ENCODE measurements around the gene ANKS1B. TPM values are rescaled to one million over a fixed set of nuclear protein-coding genes. Genes with fewer than 3 reads are reported as not detected.

Gene ANKS1B
- total RNA-seq, 4 donors from 2014 or later = 14.0 to 38.4 (median 28.6) TPM

DNA sequence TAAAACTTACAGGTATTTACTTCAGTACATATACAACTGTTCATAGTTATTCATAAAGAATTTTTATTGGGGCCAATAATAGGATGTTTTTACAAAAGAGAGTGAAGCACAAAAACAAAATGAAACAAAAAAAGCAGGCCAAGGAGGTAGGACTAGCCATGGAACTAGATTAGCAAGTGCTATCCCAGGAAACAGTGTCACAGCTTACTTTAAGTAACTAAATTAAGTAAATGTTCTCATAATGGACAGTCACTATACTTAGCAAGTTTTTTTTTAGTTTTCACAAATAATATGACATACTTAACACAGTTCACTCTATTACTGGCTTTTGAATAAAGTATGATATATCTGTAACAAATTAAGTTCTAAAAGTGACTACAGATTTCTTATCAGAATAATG, 213.1 kb downstream of the ANKS1B start:
- TF ChIP-seq POLR2A (IDR thresholded peaks at IDR 0.05) (no peak), EP300 (IDR thresholded peaks at IDR 0.05) (no peak)
- TF ChIP-seq, protein P1, sequence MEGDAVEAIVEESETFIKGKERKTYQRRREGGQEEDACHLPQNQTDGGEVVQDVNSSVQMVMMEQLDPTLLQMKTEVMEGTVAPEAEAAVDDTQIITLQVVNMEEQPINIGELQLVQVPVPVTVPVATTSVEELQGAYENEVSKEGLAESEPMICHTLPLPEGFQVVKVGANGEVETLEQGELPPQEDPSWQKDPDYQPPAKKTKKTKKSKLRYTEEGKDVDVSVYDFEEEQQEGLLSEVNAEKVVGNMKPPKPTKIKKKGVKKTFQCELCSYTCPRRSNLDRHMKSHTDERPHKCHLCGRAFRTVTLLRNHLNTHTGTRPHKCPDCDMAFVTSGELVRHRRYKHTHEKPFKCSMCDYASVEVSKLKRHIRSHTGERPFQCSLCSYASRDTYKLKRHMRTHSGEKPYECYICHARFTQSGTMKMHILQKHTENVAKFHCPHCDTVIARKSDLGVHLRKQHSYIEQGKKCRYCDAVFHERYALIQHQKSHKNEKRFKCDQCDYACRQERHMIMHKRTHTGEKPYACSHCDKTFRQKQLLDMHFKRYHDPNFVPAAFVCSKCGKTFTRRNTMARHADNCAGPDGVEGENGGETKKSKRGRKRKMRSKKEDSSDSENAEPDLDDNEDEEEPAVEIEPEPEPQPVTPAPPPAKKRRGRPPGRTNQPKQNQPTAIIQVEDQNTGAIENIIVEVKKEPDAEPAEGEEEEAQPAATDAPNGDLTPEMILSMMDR (IDR thresholded peaks at IDR 0.05) = no peak
- no peak for DNase-seq (ENCODE audit: low spot score in 2 of 2)
- H3K4me1 ChIP-seq = peaks cover 0 to 20% (median 0%) of the 10 kb centered on the region in 4 donors
- no peak overlapping the region for H3K27ac ChIP-seq
- H3K9me3 ChIP-seq = no peaks in the 10 kb centered on the region
- no peak overlapping the region for H3K4me3 ChIP-seq
- peaks cover 0 to 12% (median 0%) of the 10 kb centered on the region in 3 donors for H3K36me3 ChIP-seq
- no peaks in the 10 kb centered on the region for H3K27me3 ChIP-seq

DNA sequence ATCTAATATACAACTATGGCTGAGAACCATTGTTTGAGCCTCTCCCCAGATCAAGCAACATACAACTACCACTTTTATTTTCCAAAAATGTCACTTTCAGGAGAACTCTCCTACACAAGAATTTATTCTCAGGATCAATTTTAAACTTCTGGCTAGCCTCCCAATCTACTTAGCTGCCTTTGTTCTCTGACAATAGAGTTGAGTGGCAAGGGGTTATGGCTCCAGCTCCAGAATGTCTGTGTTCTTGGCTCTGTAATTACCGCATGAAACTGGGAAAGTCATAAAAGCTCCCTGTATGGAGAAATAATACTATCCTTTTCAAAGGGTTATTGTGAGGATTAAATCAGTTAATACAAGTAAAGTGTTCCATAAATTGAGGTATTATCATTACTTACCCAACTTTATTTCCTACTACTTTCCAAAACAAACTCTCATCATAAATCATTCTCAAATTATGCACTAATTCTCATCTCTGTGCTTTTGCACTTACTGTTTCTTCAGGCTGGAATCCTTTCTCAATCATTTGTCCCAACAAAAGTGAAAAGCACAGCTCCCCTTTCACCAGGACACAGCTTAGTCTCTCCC, 215.2 kb downstream of the ANKS1B start:
- no peaks in the 10 kb centered on the region for H3K9me3 ChIP-seq
- 36 to 46% methylated on average over 1 of the region's 1 CpG for WGBS, 2 donors
- no peak overlapping the region for H3K27ac ChIP-seq
- H3K4me1 ChIP-seq = peaks cover 0 to 20% (median 0%) of the 10 kb centered on the region in 4 donors
- TF ChIP-seq, protein P1 (IDR thresholded peaks at IDR 0.05) = no peak
- no peak for TF ChIP-seq POLR2A (IDR thresholded peaks at IDR 0.05)
- no peak for TF ChIP-seq EP300 (IDR thresholded peaks at IDR 0.05)
- H3K36me3 ChIP-seq = peaks cover 0 to 9% (median 0%) of the 10 kb centered on the region in 3 donors
- no peaks in the 10 kb centered on the region for H3K27me3 ChIP-seq
- DNase-seq (ENCODE audit: low spot score in 2 of 2) = no peak
- H3K4me3 ChIP-seq = no peak overlapping the region

DNA sequence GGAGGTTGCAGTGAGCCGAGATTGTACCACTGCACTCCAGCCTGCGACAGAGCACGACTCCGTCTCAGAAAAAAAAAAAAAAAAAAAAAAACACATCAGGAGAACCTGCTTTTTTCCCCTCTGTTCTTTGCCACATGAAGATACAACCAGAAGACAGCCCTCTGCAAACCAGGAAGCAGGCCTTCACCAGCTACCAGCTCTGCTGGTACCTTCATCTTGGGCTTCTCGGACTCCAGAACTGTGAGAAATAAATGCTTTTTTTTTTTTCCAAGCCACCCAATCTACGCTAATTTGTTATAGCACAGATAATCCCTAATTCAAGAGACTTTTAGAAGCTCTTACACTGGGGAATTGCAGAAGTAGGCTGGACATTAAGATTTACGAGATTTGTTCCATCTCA, 216.0 kb downstream of the ANKS1B start:
- TF ChIP-seq EP300 (IDR thresholded peaks at IDR 0.05) (no peak), POLR2A (IDR thresholded peaks at IDR 0.05) (no peak)
- TF ChIP-seq, protein P1 (IDR thresholded peaks at IDR 0.05) = no peak
- Histone ChIP-seq H3K9me3 (no peaks in the 10 kb centered on the region), H3K36me3 (peaks cover 0 to 2% (median 0%) of the 10 kb centered on the region in 3 donors), H3K4me1 (peaks cover 0 to 20% (median 0%) of the 10 kb centered on the region in 4 donors), H3K27ac (no peak overlapping the region), H3K4me3 (no peak overlapping the region), H3K27me3 (no peaks in the 10 kb centered on the region)
- DNase-seq (ENCODE audit: low spot score in 2 of 2) = no peak
- WGBS, 2 donors = 86 to 88% methylated on average over 7 of the region's 7 CpGs

DNA sequence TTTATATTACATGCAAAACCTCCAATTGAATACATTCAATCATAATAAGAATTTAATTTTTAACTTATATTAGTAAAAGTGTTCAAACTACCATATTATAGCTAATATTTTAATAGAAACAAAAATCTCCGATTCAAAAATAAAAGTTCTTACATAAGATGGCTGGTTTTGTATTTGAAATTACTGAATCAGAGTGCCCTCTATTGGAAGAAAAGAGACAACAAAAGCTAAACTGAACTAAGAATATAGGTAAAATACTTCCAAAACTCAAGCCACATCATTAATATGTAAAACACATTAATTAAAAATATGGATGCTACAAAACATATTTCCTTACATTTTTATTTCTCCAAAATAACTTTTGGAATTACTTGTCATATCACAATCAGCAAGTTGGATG, 216.9 kb downstream of the ANKS1B start:
- 6 to 8% methylated on average over 1 of the region's 1 CpG for WGBS, 2 donors
- H3K36me3 ChIP-seq = no peaks in the 10 kb centered on the region
- H3K4me3 ChIP-seq = peak overlapping the region in 1 of 4 donors; percentile 20
- TF ChIP-seq, protein P1 (IDR thresholded peaks at IDR 0.05) = peak in 3 of 5 experiments; percentile 24 to 48 (median 27)
- TF ChIP-seq EP300 (IDR thresholded peaks at IDR 0.05) = no peak
- TF ChIP-seq POLR2A (IDR thresholded peaks at IDR 0.05) = no peak
- no peaks in the 10 kb centered on the region for H3K9me3 ChIP-seq
- DNase-seq (ENCODE audit: low spot score in 2 of 2) = no peak
- H3K4me1 ChIP-seq = peaks cover 0 to 20% (median 0%) of the 10 kb centered on the region in 4 donors
- H3K27ac ChIP-seq = no peak overlapping the region
- H3K27me3 ChIP-seq = no peaks in the 10 kb centered on the region

DNA sequence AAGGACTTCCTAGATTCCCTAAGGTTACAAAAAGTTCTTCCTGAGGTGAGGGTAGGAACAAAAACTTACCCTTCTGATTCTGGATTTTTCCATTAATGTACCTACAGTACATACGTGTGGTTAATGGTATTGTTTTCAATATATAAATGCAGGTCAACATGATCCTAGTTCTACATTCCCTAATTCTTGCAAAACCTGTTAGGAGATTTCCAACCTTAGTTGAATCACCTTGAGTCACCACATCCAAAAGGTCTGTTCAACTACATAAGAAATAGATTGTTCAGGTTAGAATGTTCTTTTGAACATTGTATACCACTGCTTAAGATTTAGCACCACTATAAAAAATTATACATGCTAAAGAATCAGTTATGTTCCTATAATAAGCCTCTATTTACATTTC, 218.3 kb downstream of the ANKS1B start:
- no peak overlapping the region for H3K27ac ChIP-seq
- WGBS, 2 donors = 97% methylated on average over 1 of the region's 1 CpG

More for the DNA sequence above, 218.3 kb downstream of the ANKS1B start:
- TF ChIP-seq, protein P1 (IDR thresholded peaks at IDR 0.05) = no peak
- TF ChIP-seq EP300 (IDR thresholded peaks at IDR 0.05) (no peak), POLR2A (IDR thresholded peaks at IDR 0.05) (no peak)
- H3K9me3 ChIP-seq = no peaks in the 10 kb centered on the region
- H3K27me3 ChIP-seq = no peaks in the 10 kb centered on the region
- peaks cover 0 to 20% (median 0%) of the 10 kb centered on the region in 4 donors for H3K4me1 ChIP-seq
- no peaks in the 10 kb centered on the region for H3K36me3 ChIP-seq
- no peak for DNase-seq (ENCODE audit: low spot score in 2 of 2)
- no peak overlapping the region for H3K4me3 ChIP-seq
